Activated naive CD8-positive, alpha-beta T cell treated with anti-CD3 and anti-CD28 coated beads for 36 hours (primary cell): ENCODE results near the gene APBB3. TPM values are rescaled to one million over a fixed set of nuclear protein-coding genes. Genes with fewer than 3 reads are reported as not detected.
A peak's percentile ranks its signal among the peaks of the same experiment; 100 is the strongest.
"Not testable (repeated sequence)": the region's sequence is repeated elsewhere in the genome, so short reads cannot be mapped to it uniquely, and the experiment has no call there.

Experiments
- DNase-seq: peaks from one replicate; pipeline ENCODE4 v3.0.0; 2021
- H3K27ac Mint-ChIP-seq: one replicate; pipeline ENCODE4 v1.8.0; 2022; ENCODE audit warnings: mild to moderate bottlenecking, moderate library complexity, mixed read lengths
- H3K27me3 Mint-ChIP-seq: one replicate; pipeline ENCODE4 v1.8.0; 2022; ENCODE audit warnings: mild to moderate bottlenecking, mixed read lengths
- H3K36me3 Mint-ChIP-seq: one replicate; pipeline ENCODE4 v1.8.0; 2021; ENCODE audit warnings: mild to moderate bottlenecking, mixed read lengths
- H3K4me1 Mint-ChIP-seq: one replicate; pipeline ENCODE4 v1.8.0; 2021; ENCODE audit warnings: mixed read lengths
- H3K4me3 Mint-ChIP-seq: one replicate; pipeline ENCODE4 v1.8.0; 2022; ENCODE audit warnings: mild to moderate bottlenecking, moderate library complexity, mixed read lengths
- H3K9me3 Mint-ChIP-seq: one replicate; pipeline ENCODE4 v1.8.0; 2022; ENCODE audit warnings: mixed read lengths
- total RNA-seq, 2 experiments: library from RNA; stranded (reverse); gene quantifications; one replicate each; pipeline ENCODE4 v1.2.3, GENCODE V29; 2021

Gene APBB3
- total RNA-seq: 10 to 100 TPM; 17.5 to 17.8 TPM

- H3K4me3 Mint-ChIP-seq: peak within 1 kb of the TSS; percentile 95
- no peaks in the 10 kb centered on the region for H3K27me3 Mint-ChIP-seq
- H3K4me1 Mint-ChIP-seq: peaks cover 43% of the 10 kb centered on the region
- peak within 1 kb of the TSS; percentile 99 for H3K27ac Mint-ChIP-seq
- peak; percentile 95 for DNase-seq
- H3K36me3 Mint-ChIP-seq: peaks cover 28% of the 10 kb centered on the region
- H3K9me3 Mint-ChIP-seq: no peaks in the 10 kb centered on the region
These were observed at the start of gene APBB3, which contains the start of gene SLC35A4 for GRCh38 chr5:140564196-140565023. Gene APBB3, minus strand, starts transcription at chr5:140564598. Its CDS starts 353 bp downstream, at chr5:140564245. Gene SLC35A4, plus strand, starts transcription at chr5:140564828. Its CDS starts 2,342 bp downstream, at chr5:140567170.

- no peaks in the 10 kb centered on the region for H3K9me3 Mint-ChIP-seq
- no peak overlapping the region for H3K27ac Mint-ChIP-seq
- DNase-seq: no peak
- H3K4me1 Mint-ChIP-seq: peaks cover 10% of the 10 kb centered on the region
- no peak overlapping the region for H3K4me3 Mint-ChIP-seq
- peaks cover 11% of the 10 kb centered on the region for H3K27me3 Mint-ChIP-seq
- H3K36me3 Mint-ChIP-seq: peaks cover 3% of the 10 kb centered on the region
These were observed 46.7 kb upstream of the APBB3 start for GRCh38 chr5:140611020-140611521.

- no peak overlapping the region for H3K27ac Mint-ChIP-seq
- H3K4me3 Mint-ChIP-seq: no peak overlapping the region
- H3K27me3 Mint-ChIP-seq: peaks cover 7% of the 10 kb centered on the region
- no peak for DNase-seq
- peaks cover 3% of the 10 kb centered on the region for H3K36me3 Mint-ChIP-seq
- no peaks in the 10 kb centered on the region for H3K9me3 Mint-ChIP-seq
- H3K4me1 Mint-ChIP-seq: peaks cover 10% of the 10 kb centered on the region
These were observed 44.7 kb upstream of the APBB3 start for GRCh38 chr5:140609126-140609525.

GRCh38 chr5:140608722-140609121 is 44.3 kb upstream of the APBB3 start:
- H3K4me1 Mint-ChIP-seq: peaks cover 10% of the 10 kb centered on the region
- peaks cover 3% of the 10 kb centered on the region for H3K36me3 Mint-ChIP-seq
- H3K9me3 Mint-ChIP-seq: no peaks in the 10 kb centered on the region
- no peak overlapping the region for H3K4me3 Mint-ChIP-seq
- peaks cover 7% of the 10 kb centered on the region for H3K27me3 Mint-ChIP-seq
- H3K27ac Mint-ChIP-seq: no peak overlapping the region
- DNase-seq: no peak

GRCh38 chr5:140607031-140607430 is 42.6 kb upstream of the APBB3 start:
- H3K9me3 Mint-ChIP-seq: no peaks in the 10 kb centered on the region

GRCh38 chr5:140605879-140606278 is 41.5 kb upstream of the APBB3 start:
- Mint-ChIP-seq H3K27ac (no peak overlapping the region), H3K4me1 (peaks cover 2% of the 10 kb centered on the region), H3K9me3 (no peaks in the 10 kb centered on the region), H3K27me3 (no peaks in the 10 kb centered on the region), H3K4me3 (no peak overlapping the region), H3K36me3 (no peaks in the 10 kb centered on the region)
- no peak for DNase-seq

More at GRCh38 chr5:140607031-140607430, 42.6 kb upstream of the APBB3 start:
- H3K27ac Mint-ChIP-seq: no peak overlapping the region
- no peak for DNase-seq
- H3K36me3 Mint-ChIP-seq: no peaks in the 10 kb centered on the region
- peaks cover 6% of the 10 kb centered on the region for H3K4me1 Mint-ChIP-seq
- no peaks in the 10 kb centered on the region for H3K27me3 Mint-ChIP-seq
- H3K4me3 Mint-ChIP-seq: no peak overlapping the region

- H3K9me3 Mint-ChIP-seq: no peaks in the 10 kb centered on the region
- H3K4me1 Mint-ChIP-seq: no peaks in the 10 kb centered on the region
- H3K36me3 Mint-ChIP-seq: no peaks in the 10 kb centered on the region
- DNase-seq: no peak
- no peaks in the 10 kb centered on the region for H3K27me3 Mint-ChIP-seq
- no peak overlapping the region for H3K27ac Mint-ChIP-seq
- no peak overlapping the region for H3K4me3 Mint-ChIP-seq
These were observed 39.3 kb upstream of the APBB3 start for GRCh38 chr5:140603734-140604133.

GRCh38 chr5:140603446-140603698 is 39.0 kb upstream of the APBB3 start:
- H3K27me3 Mint-ChIP-seq, H3K27ac Mint-ChIP-seq, H3K36me3 Mint-ChIP-seq, DNase-seq, H3K4me1 Mint-ChIP-seq, H3K9me3 Mint-ChIP-seq, H3K4me3 Mint-ChIP-seq: not testable (repeated sequence)

- no peaks in the 10 kb centered on the region for H3K9me3 Mint-ChIP-seq
- no peaks in the 10 kb centered on the region for H3K36me3 Mint-ChIP-seq
- H3K27me3 Mint-ChIP-seq: no peaks in the 10 kb centered on the region
- no peak overlapping the region for H3K4me3 Mint-ChIP-seq
- DNase-seq: no peak
- no peak overlapping the region for H3K27ac Mint-ChIP-seq
- H3K4me1 Mint-ChIP-seq: no peaks in the 10 kb centered on the region
These were observed 37.7 kb upstream of the APBB3 start for GRCh38 chr5:140602147-140602546.

- Mint-ChIP-seq H3K27me3 (peaks cover 5% of the 10 kb centered on the region), H3K4me3 (no peak overlapping the region), H3K27ac (no peak overlapping the region), H3K9me3 (no peaks in the 10 kb centered on the region), H3K36me3 (no peaks in the 10 kb centered on the region), H3K4me1 (peaks cover 4% of the 10 kb centered on the region)
- no peak for DNase-seq
These were observed 35.7 kb upstream of the APBB3 start for GRCh38 chr5:140600096-140600495.

- Mint-ChIP-seq H3K36me3 (no peaks in the 10 kb centered on the region), H3K27ac (no peak overlapping the region), H3K4me3 (no peak overlapping the region), H3K9me3 (no peaks in the 10 kb centered on the region), H3K4me1 (peaks cover 4% of the 10 kb centered on the region), H3K27me3 (peaks cover 10% of the 10 kb centered on the region)
- DNase-seq: no peak
These were observed 34.4 kb upstream of the APBB3 start for GRCh38 chr5:140598836-140599235.

- no peak for DNase-seq
- Mint-ChIP-seq H3K36me3 (no peaks in the 10 kb centered on the region), H3K4me3 (no peak overlapping the region), H3K4me1 (peaks cover 4% of the 10 kb centered on the region), H3K27ac (no peak overlapping the region), H3K9me3 (no peaks in the 10 kb centered on the region), H3K27me3 (peaks cover 13% of the 10 kb centered on the region)
These were observed 31.9 kb upstream of the APBB3 start for GRCh38 chr5:140596321-140596741.

GRCh38 chr5:140595538-140596300 is 31.3 kb upstream of the APBB3 start:
- DNase-seq: no peak
- H3K4me3 Mint-ChIP-seq: no peak overlapping the region
- no peak overlapping the region for H3K27ac Mint-ChIP-seq
- peaks cover 4% of the 10 kb centered on the region for H3K4me1 Mint-ChIP-seq
- H3K9me3 Mint-ChIP-seq: no peaks in the 10 kb centered on the region
- peaks cover 13% of the 10 kb centered on the region for H3K27me3 Mint-ChIP-seq
- H3K36me3 Mint-ChIP-seq: no peaks in the 10 kb centered on the region

GRCh38 chr5:140594169-140594568 is 29.8 kb upstream of the APBB3 start:
- Mint-ChIP-seq H3K27ac (no peak overlapping the region), H3K27me3 (peaks cover 13% of the 10 kb centered on the region)

GRCh38 chr5:140593070-140593469 is 28.7 kb upstream of the APBB3 start:
- DNase-seq, H3K27ac Mint-ChIP-seq, H3K9me3 Mint-ChIP-seq, H3K4me3 Mint-ChIP-seq, H3K4me1 Mint-ChIP-seq, H3K36me3 Mint-ChIP-seq: not testable (repeated sequence)
- peaks cover 13% of the 10 kb centered on the region for H3K27me3 Mint-ChIP-seq

More at GRCh38 chr5:140594169-140594568, 29.8 kb upstream of the APBB3 start:
- no peak overlapping the region for H3K4me3 Mint-ChIP-seq
- peaks cover 4% of the 10 kb centered on the region for H3K4me1 Mint-ChIP-seq
- H3K9me3 Mint-ChIP-seq: no peaks in the 10 kb centered on the region
- no peaks in the 10 kb centered on the region for H3K36me3 Mint-ChIP-seq
- no peak for DNase-seq
